Measurements from ENCODE around the gene LEKR1.
"Not testable (repeated sequence)": the region's sequence is repeated elsewhere in the genome, so short reads cannot be mapped to it uniquely, and the experiment has no call there.

The LEKR1 gene

DNA sequence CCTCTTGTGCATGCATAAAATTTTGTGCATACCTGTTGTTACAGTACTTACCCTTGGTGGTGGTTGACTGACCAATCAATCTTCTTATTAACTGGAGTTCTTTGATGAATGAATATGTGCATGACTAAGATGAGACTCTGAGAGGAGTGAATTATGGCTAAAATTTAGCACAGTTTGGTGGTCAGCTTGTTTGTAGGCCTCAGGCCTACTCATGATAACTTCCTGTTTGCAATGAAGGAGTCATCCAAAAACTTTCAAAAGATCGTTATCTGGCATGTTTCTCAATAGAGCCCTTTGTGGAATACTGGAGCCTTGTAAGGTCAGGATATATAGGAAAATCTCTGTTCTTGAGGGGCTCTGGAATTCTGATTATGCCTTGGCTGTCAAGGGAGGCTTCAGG lies 66.5 kb downstream of the LEKR1 start:
- H3K36me3 ChIP-seq (replicated peaks in 1 of 2; ENCODE audit: control insufficient read depth in 2 of 2, insufficient read depth in 2 of 2, low read length in 2 of 2), result no peaks in the 10 kb centered on the region
- H2BK12ac ChIP-seq (ENCODE audit: low read length), result no peak overlapping the region
- no CpG with 5 or more reads among the region's 1 CpG for WGBS, 2 donors (ENCODE audit: extremely low coverage in 2 of 2, insufficient read length in 2 of 2, insufficient replicate concordance in 1 of 2)
- no peak for DNase-seq (ENCODE audit: low spot score)
- H2BK15ac ChIP-seq (ENCODE audit: low read length), result no peak overlapping the region
- H3K4ac ChIP-seq (ENCODE audit: low read length), result no peak overlapping the region
- no peak overlapping the region for H4K8ac ChIP-seq (ENCODE audit: low read depth, low read length)
- H3K27ac ChIP-seq (replicated peaks; ENCODE audit: low read length), result no peak overlapping the region
- H3K14ac ChIP-seq (ENCODE audit: low read length), result no peak overlapping the region
- H4K91ac ChIP-seq (ENCODE audit: low read depth, low read length, poor library complexity), result no peak overlapping the region
- no peak overlapping the region for H3K18ac ChIP-seq (ENCODE audit: low read length)
- H3K23ac ChIP-seq (ENCODE audit: low read depth, low read length, poor library complexity), result no peak overlapping the region
- no peaks in the 10 kb centered on the region for H3K4me1 ChIP-seq (ENCODE audit: control insufficient read depth in 2 of 2, insufficient read depth in 1 of 2, low read depth in 1 of 2, low read length in 2 of 2)
- no peak overlapping the region for H2AK5ac ChIP-seq (ENCODE audit: low read depth, low read length)
- H3K4me3 ChIP-seq (ENCODE audit: low read length in 2 of 2), result no peak overlapping the region
- H2BK120ac ChIP-seq (ENCODE audit: low read depth, low read length), result no peak overlapping the region
- no peaks in the 10 kb centered on the region for H3K79me1 ChIP-seq (ENCODE audit: low read depth, low read length)
- H3K27me3 ChIP-seq (ENCODE audit: control insufficient read depth in 3 of 3, insufficient read depth in 3 of 3, low read depth in 1 of 3, low read length in 3 of 3), result no peaks in the 10 kb centered on the region
- H2AFZ ChIP-seq (ENCODE audit: low read length), result no peak overlapping the region
- H3K9ac ChIP-seq (ENCODE audit: low read depth, low read length, poor library complexity), result no peak overlapping the region
- no peak overlapping the region for H2BK5ac ChIP-seq (ENCODE audit: low read length)
- no peak overlapping the region for H3K4me2 ChIP-seq (ENCODE audit: insufficient read depth, low read length, poor library complexity, severe bottlenecking)
- H3K9me3 ChIP-seq (replicated peaks in 1 of 2; ENCODE audit: control insufficient read depth in 2 of 2, insufficient read depth in 1 of 2, low read depth in 1 of 2, low read length in 2 of 2), result peaks cover 0 to 3% of the 10 kb centered on the region in 2 donors

DNA sequence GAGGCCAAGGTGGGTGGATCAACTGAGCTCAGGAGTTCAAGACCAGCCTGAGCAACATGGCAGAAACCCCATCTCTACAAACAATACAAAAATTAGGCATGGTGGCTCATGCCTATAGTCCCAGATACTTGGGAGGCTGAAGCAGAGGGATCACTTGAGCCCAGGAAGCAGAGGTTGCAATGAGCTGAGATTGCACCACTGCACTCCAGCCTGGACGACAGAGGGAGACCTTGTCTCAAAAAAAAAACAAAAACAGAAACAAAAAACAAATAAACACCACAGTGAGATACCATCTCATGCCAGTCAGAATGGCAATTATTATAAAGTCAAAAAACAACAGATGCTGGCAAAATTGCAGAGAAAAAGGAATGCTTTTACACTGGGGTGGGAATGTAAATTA lies 69.2 kb downstream of the LEKR1 start:
- H4K91ac ChIP-seq (ENCODE audit: low read depth, low read length, poor library complexity); H2BK120ac ChIP-seq (ENCODE audit: low read depth, low read length); H2BK5ac ChIP-seq (ENCODE audit: low read length); DNase-seq (ENCODE audit: low spot score); H3K14ac ChIP-seq (ENCODE audit: low read length); H3K9ac ChIP-seq (ENCODE audit: low read depth, low read length, poor library complexity); H2BK12ac ChIP-seq (ENCODE audit: low read length); H3K36me3 ChIP-seq (replicated peaks in 1 of 2; ENCODE audit: control insufficient read depth in 2 of 2, insufficient read depth in 2 of 2, low read length in 2 of 2); H4K8ac ChIP-seq (ENCODE audit: low read depth, low read length); H3K27me3 ChIP-seq (ENCODE audit: control insufficient read depth in 3 of 3, insufficient read depth in 3 of 3, low read depth in 1 of 3, low read length in 3 of 3); H3K27ac ChIP-seq (replicated peaks; ENCODE audit: low read length); H3K4me1 ChIP-seq (ENCODE audit: control insufficient read depth in 2 of 2, insufficient read depth in 1 of 2, low read depth in 1 of 2, low read length in 2 of 2); H3K4me2 ChIP-seq (ENCODE audit: insufficient read depth, low read length, poor library complexity, severe bottlenecking); H2AK5ac ChIP-seq (ENCODE audit: low read depth, low read length); H3K9me3 ChIP-seq (replicated peaks in 1 of 2; ENCODE audit: control insufficient read depth in 2 of 2, insufficient read depth in 1 of 2, low read depth in 1 of 2, low read length in 2 of 2); H2BK15ac ChIP-seq (ENCODE audit: low read length); H3K4ac ChIP-seq (ENCODE audit: low read length); H3K4me3 ChIP-seq (ENCODE audit: low read length in 2 of 2); H3K23ac ChIP-seq (ENCODE audit: low read depth, low read length, poor library complexity); H3K18ac ChIP-seq (ENCODE audit: low read length); H3K79me1 ChIP-seq (ENCODE audit: low read depth, low read length); H2AFZ ChIP-seq (ENCODE audit: low read length): not testable (repeated sequence)
- WGBS, 2 donors (ENCODE audit: extremely low coverage in 2 of 2, insufficient read length in 2 of 2, insufficient replicate concordance in 1 of 2), result no CpG with 5 or more reads among the region's 1 CpG

DNA sequence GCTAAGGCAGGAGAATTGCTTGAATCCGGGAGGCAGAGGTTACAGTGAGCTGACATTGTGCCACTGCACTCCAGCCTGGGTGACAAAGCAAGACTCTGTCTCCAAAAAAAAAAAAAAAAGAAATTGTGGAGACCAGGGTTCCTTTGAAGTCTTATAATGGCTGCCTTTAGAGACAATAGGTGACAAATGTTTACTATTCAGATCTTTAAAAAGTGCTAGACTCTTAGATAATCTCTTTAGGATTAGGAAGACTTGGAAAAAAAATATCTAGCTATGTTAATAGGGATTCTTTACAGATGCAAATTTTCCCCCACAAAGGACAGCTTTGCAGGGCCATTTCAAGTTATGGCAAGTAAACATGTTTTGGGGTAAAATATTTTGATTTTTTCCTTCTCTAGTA lies 71.7 kb downstream of the LEKR1 start:
- H4K8ac ChIP-seq (ENCODE audit: low read depth, low read length); H3K79me1 ChIP-seq (ENCODE audit: low read depth, low read length); H3K23ac ChIP-seq (ENCODE audit: low read depth, low read length, poor library complexity); H3K27ac ChIP-seq (replicated peaks; ENCODE audit: low read length); H3K9me3 ChIP-seq (replicated peaks in 1 of 2; ENCODE audit: control insufficient read depth in 2 of 2, insufficient read depth in 1 of 2, low read depth in 1 of 2, low read length in 2 of 2); DNase-seq (ENCODE audit: low spot score); H3K18ac ChIP-seq (ENCODE audit: low read length); H3K4me1 ChIP-seq (ENCODE audit: control insufficient read depth in 2 of 2, insufficient read depth in 1 of 2, low read depth in 1 of 2, low read length in 2 of 2); H4K91ac ChIP-seq (ENCODE audit: low read depth, low read length, poor library complexity); H3K36me3 ChIP-seq (replicated peaks in 1 of 2; ENCODE audit: control insufficient read depth in 2 of 2, insufficient read depth in 2 of 2, low read length in 2 of 2); H2AK5ac ChIP-seq (ENCODE audit: low read depth, low read length); H2BK12ac ChIP-seq (ENCODE audit: low read length); H3K4ac ChIP-seq (ENCODE audit: low read length); H3K4me2 ChIP-seq (ENCODE audit: insufficient read depth, low read length, poor library complexity, severe bottlenecking); H3K14ac ChIP-seq (ENCODE audit: low read length); H2BK5ac ChIP-seq (ENCODE audit: low read length); H2AFZ ChIP-seq (ENCODE audit: low read length); H2BK15ac ChIP-seq (ENCODE audit: low read length); H3K4me3 ChIP-seq (ENCODE audit: low read length in 2 of 2); H3K9ac ChIP-seq (ENCODE audit: low read depth, low read length, poor library complexity); H2BK120ac ChIP-seq (ENCODE audit: low read depth, low read length); H3K27me3 ChIP-seq (ENCODE audit: control insufficient read depth in 3 of 3, insufficient read depth in 3 of 3, low read depth in 1 of 3, low read length in 3 of 3): not testable (repeated sequence)
- WGBS, 2 donors (ENCODE audit: extremely low coverage in 2 of 2, insufficient read length in 2 of 2, insufficient replicate concordance in 1 of 2), result no CpG with 5 or more reads among the region's 1 CpG

DNA sequence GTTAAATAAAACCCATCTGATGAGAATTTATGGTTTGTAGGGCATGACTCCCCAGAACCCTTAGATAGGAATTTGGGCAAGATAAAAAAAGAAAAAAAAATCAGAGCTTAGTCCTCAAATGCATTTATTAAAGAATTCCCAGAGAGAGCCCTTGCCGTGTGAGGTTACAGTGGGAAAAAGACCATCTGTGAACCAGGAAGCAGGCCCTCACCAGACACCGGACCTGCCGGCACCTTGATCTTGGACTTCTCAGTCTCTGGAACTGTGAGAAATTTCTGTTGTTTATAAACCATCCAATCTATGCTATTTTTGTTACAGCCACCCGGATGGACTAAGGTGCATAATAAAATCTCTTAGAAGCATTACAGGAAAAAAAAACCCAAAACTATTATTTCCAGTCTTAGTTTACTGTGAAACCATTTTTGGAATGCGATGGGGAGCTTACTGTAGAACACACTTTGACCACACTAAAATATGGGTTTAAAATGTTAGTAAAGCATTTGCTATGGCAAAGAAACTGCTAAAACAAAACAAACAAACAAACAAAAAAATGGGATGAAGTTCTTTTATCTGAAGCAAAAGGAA lies 72.2 kb downstream of the LEKR1 start:
- no peak overlapping the region for H2BK12ac ChIP-seq (ENCODE audit: low read length)
- H3K4me1 ChIP-seq (ENCODE audit: control insufficient read depth in 2 of 2, insufficient read depth in 1 of 2, low read depth in 1 of 2, low read length in 2 of 2), result peaks cover 0 to 1% of the 10 kb centered on the region in 2 donors

More for the DNA sequence above, 72.2 kb downstream of the LEKR1 start:
- Histone ChIP-seq H4K8ac (ENCODE audit: low read depth, low read length) (no peak overlapping the region), H3K79me1 (ENCODE audit: low read depth, low read length) (no peaks in the 10 kb centered on the region), H3K27ac (replicated peaks; ENCODE audit: low read length) (no peak overlapping the region), H3K18ac (ENCODE audit: low read length) (no peak overlapping the region), H3K9ac (ENCODE audit: low read depth, low read length, poor library complexity) (no peak overlapping the region), H2AFZ (ENCODE audit: low read length) (no peak overlapping the region), H3K36me3 (replicated peaks in 1 of 2; ENCODE audit: control insufficient read depth in 2 of 2, insufficient read depth in 2 of 2, low read length in 2 of 2) (no peaks in the 10 kb centered on the region), H2AK5ac (ENCODE audit: low read depth, low read length) (no peak overlapping the region), H4K91ac (ENCODE audit: low read depth, low read length, poor library complexity) (no peak overlapping the region), H3K27me3 (ENCODE audit: control insufficient read depth in 3 of 3, insufficient read depth in 3 of 3, low read depth in 1 of 3, low read length in 3 of 3) (no peaks in the 10 kb centered on the region), H3K4me3 (ENCODE audit: low read length in 2 of 2) (no peak overlapping the region), H3K9me3 (replicated peaks in 1 of 2; ENCODE audit: control insufficient read depth in 2 of 2, insufficient read depth in 1 of 2, low read depth in 1 of 2, low read length in 2 of 2) (peaks cover 0 to 3% of the 10 kb centered on the region in 2 donors), H2BK5ac (ENCODE audit: low read length) (no peak overlapping the region), H3K23ac (ENCODE audit: low read depth, low read length, poor library complexity) (no peak overlapping the region), H3K4ac (ENCODE audit: low read length) (no peak overlapping the region), H2BK15ac (ENCODE audit: low read length) (no peak overlapping the region), H3K14ac (ENCODE audit: low read length) (no peak overlapping the region), H2BK120ac (ENCODE audit: low read depth, low read length) (no peak overlapping the region), H3K4me2 (ENCODE audit: insufficient read depth, low read length, poor library complexity, severe bottlenecking) (no peak overlapping the region)
- DNase-seq (ENCODE audit: low spot score), result no peak
- WGBS, 2 donors (ENCODE audit: extremely low coverage in 2 of 2, insufficient read length in 2 of 2, insufficient replicate concordance in 1 of 2), result no CpG with 5 or more reads among the region's 5 CpGs
